HG03039 (cell line): ENCODE results near the gene TAS1R1.
A peak's percentile ranks its signal among the peaks of the same experiment; 100 is the strongest.
"Not testable (repeated sequence)": the region's sequence is repeated elsewhere in the genome, so short reads cannot be mapped to it uniquely, and the experiment has no call there.

Experiments
- ATAC-seq: cut with Tn5 transposase; IDR thresholded peaks from one replicate; pipeline ENCODE4 v1.9.1; 2021; ENCODE audit warnings: mild to moderate bottlenecking, moderate library complexity; ENCODE audit not compliant: unreplicated experiment

Gene TAS1R1

GRCh38 chr1:6519935-6520671, 35.0 kb upstream of the TAS1R1 start:
- ATAC-seq = no peak

GRCh38 chr1:6521536-6521935, 33.6 kb upstream of the TAS1R1 start:
- ATAC-seq = no peak

GRCh38 chr1:6523566-6523965, 31.5 kb upstream of the TAS1R1 start:
- ATAC-seq = no peak

- ATAC-seq = no peak
These were observed 28.8 kb upstream of the TAS1R1 start for GRCh38 chr1:6526316-6526715.

GRCh38 chr1:6528492-6528891, 26.6 kb upstream of the TAS1R1 start:
- ATAC-seq = no peak

- no peak for ATAC-seq
These were observed 24.5 kb upstream of the TAS1R1 start for GRCh38 chr1:6530504-6531160.

GRCh38 chr1:6531996-6532395, 23.1 kb upstream of the TAS1R1 start:
- ATAC-seq = no peak

- ATAC-seq = no peak
These were observed 20.8 kb upstream of the TAS1R1 start for GRCh38 chr1:6534248-6534822.

GRCh38 chr1:6535214-6535613, 19.9 kb upstream of the TAS1R1 start:
- no peak for ATAC-seq

- ATAC-seq = no peak
These were observed 18.8 kb upstream of the TAS1R1 start for GRCh38 chr1:6536291-6536690.

- no peak for ATAC-seq
These were observed 16.2 kb upstream of the TAS1R1 start for GRCh38 chr1:6538956-6539355.

- no peak for ATAC-seq
These were observed 10.3 kb upstream of the TAS1R1 start for GRCh38 chr1:6544831-6545230.

GRCh38 chr1:6545276-6546112, 9.6 kb upstream of the TAS1R1 start:
- ATAC-seq = no peak

- no peak for ATAC-seq
These were observed 8.8 kb upstream of the TAS1R1 start for GRCh38 chr1:6546326-6546725.

- no peak for ATAC-seq
These were observed 7.8 kb upstream of the TAS1R1 start for GRCh38 chr1:6547301-6547700.

- ATAC-seq = peak; percentile 88
These were observed 838 bp upstream of the TAS1R1 start, which contains the start of gene NOL9 for GRCh38 chr1:6554031-6554906. TSS of gene NOL9 (minus strand) at chr1:6554513. CDS start at chr1:6554502, 11 bp downstream.

GRCh38 chr1:6557597-6557996, 2.5 kb downstream of the TAS1R1 start:
- no peak for ATAC-seq

- ATAC-seq = not testable (repeated sequence)
These were observed 4.1 kb downstream of the TAS1R1 start for GRCh38 chr1:6559161-6559560.

- no peak for ATAC-seq
These were observed 5.2 kb downstream of the TAS1R1 start for GRCh38 chr1:6560267-6560666.

- ATAC-seq = no peak
These were observed 13.9 kb downstream of the TAS1R1 start for GRCh38 chr1:6569033-6569432.
